Chondrocyte (in vitro differentiated cells): ENCODE data around the gene ELF2. TPM values are rescaled to one million over a fixed set of nuclear protein-coding genes. Genes with fewer than 3 reads are reported as not detected.

Experiments
- DNase-seq: peaks from one replicate; pipeline ENCODE4 v3.0.0; 2021; ENCODE audit warnings: mixed read lengths, low spot score
- H3K27ac Mint-ChIP-seq: one replicate; pipeline ENCODE4 v1.8.0; 2021; ENCODE audit warnings: mild to moderate bottlenecking, moderate library complexity, mixed read lengths; ENCODE audit not compliant: unreplicated experiment
- H3K27me3 Mint-ChIP-seq: 2 replicates; pipeline ENCODE4 v1.8.0; 2021; ENCODE audit warnings: low read depth, mixed read lengths
- H3K36me3 Mint-ChIP-seq: 2 replicates; pipeline ENCODE4 v1.8.0; 2021; ENCODE audit warnings: low read depth, mixed read lengths
- H3K4me1 Mint-ChIP-seq: 2 replicates; pipeline ENCODE4 v1.8.0; 2021; ENCODE audit warnings: low read depth, mild to moderate bottlenecking, mixed read lengths
- H3K4me3 Mint-ChIP-seq: one replicate; pipeline ENCODE4 v1.8.0; 2021; ENCODE audit warnings: mild to moderate bottlenecking, moderate library complexity, mixed read lengths; ENCODE audit not compliant: unreplicated experiment
- H3K9me3 Mint-ChIP-seq: 2 replicates; pipeline ENCODE4 v1.8.0; 2021; ENCODE audit warnings: low read depth, mixed read lengths
- total RNA-seq: library from RNA; stranded (reverse); gene quantifications from 3 replicates; pipeline ENCODE4 v1.2.1, GENCODE V29; 2021
- TF ChIP-seq, protein P1 (sequence below): fragments of 200-600 bp; sonication (generic); IDR thresholded peaks from 2 replicates; pipeline ENCODE4 v1.5.0; 2021; ENCODE audit warnings: antibody characterized with exemption, mild to moderate bottlenecking, moderate library complexity

Gene ELF2
- total RNA-seq, 1 donor from 2014 or later, result 30.2 TPM

DNA sequence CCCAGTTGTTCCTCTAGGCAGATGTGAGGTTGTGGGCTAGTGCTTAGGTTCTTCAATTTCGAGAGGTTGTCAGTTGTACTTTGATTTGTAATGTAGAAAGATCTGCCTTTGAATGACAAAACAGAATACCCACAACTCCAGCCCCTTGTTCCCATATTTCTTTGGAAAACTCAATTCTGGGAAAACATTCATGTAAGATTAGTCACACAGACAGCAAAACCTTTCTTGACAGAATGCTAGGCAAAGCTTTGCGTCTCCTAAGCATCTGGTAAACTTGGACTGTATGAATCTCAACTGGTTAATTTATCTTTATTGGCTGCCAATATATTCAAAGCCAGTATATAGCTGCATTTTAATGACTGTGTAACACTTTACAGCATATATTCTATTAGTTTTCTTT lies 126.6 kb downstream of the ELF2 start:
- H3K27ac Mint-ChIP-seq, result peak overlapping the region; percentile 83

DNA sequence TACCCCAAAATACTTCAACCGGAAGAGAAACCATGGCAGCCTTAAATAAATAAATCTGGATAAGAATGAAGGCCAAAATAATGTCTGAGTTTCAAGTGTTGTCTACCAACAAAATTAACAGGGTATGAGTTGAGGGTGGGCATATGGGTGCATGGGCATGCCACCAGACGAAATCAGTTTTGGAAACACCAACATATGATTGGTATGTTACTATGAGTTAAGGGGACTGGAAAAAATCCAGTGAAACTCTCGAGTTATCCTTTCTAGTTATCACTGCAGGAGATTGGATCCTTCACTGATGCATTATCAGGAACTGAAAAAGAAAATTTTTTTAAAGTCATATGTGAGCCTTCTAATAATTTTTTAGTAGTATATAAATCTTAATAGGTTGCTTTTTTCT lies 129.0 kb downstream of the ELF2 start:
- TF ChIP-seq, protein P1, sequence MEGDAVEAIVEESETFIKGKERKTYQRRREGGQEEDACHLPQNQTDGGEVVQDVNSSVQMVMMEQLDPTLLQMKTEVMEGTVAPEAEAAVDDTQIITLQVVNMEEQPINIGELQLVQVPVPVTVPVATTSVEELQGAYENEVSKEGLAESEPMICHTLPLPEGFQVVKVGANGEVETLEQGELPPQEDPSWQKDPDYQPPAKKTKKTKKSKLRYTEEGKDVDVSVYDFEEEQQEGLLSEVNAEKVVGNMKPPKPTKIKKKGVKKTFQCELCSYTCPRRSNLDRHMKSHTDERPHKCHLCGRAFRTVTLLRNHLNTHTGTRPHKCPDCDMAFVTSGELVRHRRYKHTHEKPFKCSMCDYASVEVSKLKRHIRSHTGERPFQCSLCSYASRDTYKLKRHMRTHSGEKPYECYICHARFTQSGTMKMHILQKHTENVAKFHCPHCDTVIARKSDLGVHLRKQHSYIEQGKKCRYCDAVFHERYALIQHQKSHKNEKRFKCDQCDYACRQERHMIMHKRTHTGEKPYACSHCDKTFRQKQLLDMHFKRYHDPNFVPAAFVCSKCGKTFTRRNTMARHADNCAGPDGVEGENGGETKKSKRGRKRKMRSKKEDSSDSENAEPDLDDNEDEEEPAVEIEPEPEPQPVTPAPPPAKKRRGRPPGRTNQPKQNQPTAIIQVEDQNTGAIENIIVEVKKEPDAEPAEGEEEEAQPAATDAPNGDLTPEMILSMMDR, result no peak
- Mint-ChIP-seq H3K4me3 (no peak overlapping the region), H3K4me1 (peaks cover 22% of the 10 kb centered on the region), H3K27ac (no peak overlapping the region), H3K27me3 (no peaks in the 10 kb centered on the region), H3K36me3 (peaks cover 20% of the 10 kb centered on the region), H3K9me3 (no peaks in the 10 kb centered on the region)
- no peak for DNase-seq

More for the DNA sequence above, 126.6 kb downstream of the ELF2 start:
- H3K27me3 Mint-ChIP-seq, result no peaks in the 10 kb centered on the region
- peaks cover 36% of the 10 kb centered on the region for H3K4me1 Mint-ChIP-seq
- H3K9me3 Mint-ChIP-seq, result no peaks in the 10 kb centered on the region
- no peak for DNase-seq
- H3K4me3 Mint-ChIP-seq, result no peak overlapping the region
- H3K36me3 Mint-ChIP-seq, result peaks cover 19% of the 10 kb centered on the region
- TF ChIP-seq, protein P1, result no peak

DNA sequence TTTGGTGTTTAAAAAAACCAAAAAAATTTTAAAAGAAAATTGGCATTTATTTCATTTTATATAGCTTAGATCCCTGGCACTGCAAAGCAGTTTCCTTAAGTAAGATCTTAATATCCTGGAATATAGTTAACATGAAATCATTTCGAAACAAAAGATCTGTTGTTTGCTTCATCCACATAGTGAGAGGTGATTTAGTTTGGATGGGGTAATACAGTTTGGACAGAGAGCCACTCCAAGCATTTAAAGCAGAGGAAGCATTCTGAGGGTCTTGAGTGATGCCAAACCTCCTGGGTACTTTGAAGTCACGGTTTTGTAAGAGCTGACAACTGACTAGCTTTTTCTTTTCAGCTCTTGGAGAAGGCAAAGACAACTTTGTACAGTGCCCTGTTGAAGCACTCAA lies 132.7 kb downstream of the ELF2 start:
- peaks cover 20% of the 10 kb centered on the region for H3K4me1 Mint-ChIP-seq
- peaks cover 23% of the 10 kb centered on the region for H3K36me3 Mint-ChIP-seq
- no peaks in the 10 kb centered on the region for H3K9me3 Mint-ChIP-seq
- TF ChIP-seq, protein P1, result no peak
- H3K27me3 Mint-ChIP-seq, result no peaks in the 10 kb centered on the region
- no peak overlapping the region for H3K27ac Mint-ChIP-seq
- DNase-seq, result no peak
- H3K4me3 Mint-ChIP-seq, result no peak overlapping the region

DNA sequence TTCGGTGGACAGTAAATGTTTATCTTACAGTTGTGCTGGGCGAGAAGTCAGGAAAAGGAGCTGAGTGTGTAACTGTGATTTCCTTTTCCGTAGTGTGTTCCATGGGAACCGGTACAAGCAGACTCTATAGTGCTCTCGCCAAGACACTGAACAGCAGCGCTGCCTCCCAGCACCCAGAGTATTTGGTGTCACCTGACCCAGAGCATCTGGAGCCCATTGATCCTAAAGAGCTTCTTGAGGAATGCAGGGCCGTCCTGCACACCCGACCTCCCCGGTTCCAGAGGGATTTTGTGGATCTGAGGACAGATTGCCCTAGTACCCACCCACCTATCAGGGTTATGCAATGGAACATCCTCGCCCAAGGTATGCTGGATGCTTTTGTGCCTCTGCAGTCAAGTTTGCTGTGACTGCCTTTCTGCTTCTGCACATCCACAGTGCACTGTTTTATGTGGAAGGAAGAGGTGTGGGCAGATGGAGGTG lies 134.0 kb downstream of the ELF2 start:
- no peaks in the 10 kb centered on the region for H3K9me3 Mint-ChIP-seq
- peaks cover 18% of the 10 kb centered on the region for H3K4me1 Mint-ChIP-seq
- no peak for DNase-seq
- TF ChIP-seq, protein P1, result no peak
- H3K36me3 Mint-ChIP-seq, result peaks cover 19% of the 10 kb centered on the region
- peak overlapping the region; percentile 59 for H3K27ac Mint-ChIP-seq
- no peak overlapping the region for H3K4me3 Mint-ChIP-seq
- no peaks in the 10 kb centered on the region for H3K27me3 Mint-ChIP-seq

DNA sequence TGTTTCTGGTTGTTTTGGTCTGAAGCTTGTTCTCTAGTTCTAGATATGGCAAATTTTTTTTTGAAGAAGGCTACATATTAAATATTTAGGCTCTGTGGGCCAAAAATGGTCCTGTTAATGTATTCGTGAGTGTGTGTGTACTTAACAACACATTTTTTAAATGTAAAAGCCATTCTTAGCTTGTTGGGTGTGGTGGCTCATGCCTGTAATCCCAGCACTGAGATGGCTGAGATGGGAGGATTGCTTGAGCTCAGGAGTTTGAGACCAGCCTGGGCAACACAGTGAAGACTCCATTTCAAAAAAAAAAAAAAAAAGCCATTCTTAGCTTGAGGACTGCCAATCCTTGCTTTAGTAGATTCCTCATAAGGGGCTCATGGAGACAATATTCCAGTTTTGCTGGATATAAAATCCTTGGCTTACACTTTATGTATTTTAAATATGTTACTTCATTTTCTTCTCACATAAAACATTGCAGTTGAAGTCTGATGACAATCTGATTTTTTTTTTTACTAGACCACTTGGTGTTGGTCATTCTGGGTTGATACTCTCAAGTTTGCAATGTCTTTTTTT lies 138.1 kb downstream of the ELF2 start:
- H3K27ac Mint-ChIP-seq, result peak overlapping the region; percentile 61
- no peaks in the 10 kb centered on the region for H3K9me3 Mint-ChIP-seq
- peaks cover 12% of the 10 kb centered on the region for H3K36me3 Mint-ChIP-seq
- TF ChIP-seq, protein P1, result no peak
- H3K4me3 Mint-ChIP-seq, result no peak overlapping the region
- peaks cover 49% of the 10 kb centered on the region for H3K4me1 Mint-ChIP-seq
- H3K27me3 Mint-ChIP-seq, result no peaks in the 10 kb centered on the region
- no peak for DNase-seq
